Sigmoid colon (tissue), 4 donors: ENCODE data around the gene WDR88.

Experiments
- CTCF ChIP-seq, 4 experiments: fragments of 450-650 bp in 3 of 4; fragments of 200-600 bp in 1 of 4; IDR thresholded peaks; one replicate each; pipeline ENCODE4 v1.5.1; 2016 to 2019; ENCODE audit warnings: antibody characterized with exemption in 4 of 4, mild to moderate bottlenecking in 3 of 4, moderate library complexity in 2 of 4
- EP300 ChIP-seq, 4 donors: sonication (generic); formaldehyde crosslinking; IDR thresholded peaks; one replicate each; pipeline ENCODE4 v1.6.1; 2017; ENCODE audit warnings: antibody characterized with exemption in 4 of 4
- POLR2A ChIP-seq, 2 donors: fragments of 450-650 bp; IDR thresholded peaks; one replicate each; pipeline ENCODE4 v1.6.1; 2016; ENCODE audit warnings: antibody characterized with exemption in 2 of 2, mild to moderate bottlenecking in 2 of 2, moderate library complexity in 2 of 2

GRCh38 chr19:33210266-33210940, 78.5 kb downstream of the WDR88 start:
- TF ChIP-seq CTCF (IDR thresholded peaks at IDR 0.05) (no peak), EP300 (IDR thresholded peaks at IDR 0.05) (no peak), POLR2A (IDR thresholded peaks at IDR 0.05) (no peak)
